ENCODE measurements around the gene RABL6. TPM values are rescaled to one million over a fixed set of nuclear protein-coding genes. Genes with fewer than 3 reads are reported as not detected.

Gene RABL6
- total RNA-seq, 1 donor: 64.8 TPM

- Histone ChIP-seq H3K36me3 (ENCODE audit: insufficient read depth, low read length) (peaks cover 15% of the 10 kb centered on the region), H3K9me3 (ENCODE audit: low read depth, low read length) (no peaks in the 10 kb centered on the region), H3K79me2 (ENCODE audit: insufficient read depth, low read length) (peaks cover 7% of the 10 kb centered on the region), H3K4me1 (ENCODE audit: insufficient read depth, low read length) (peaks cover 9% of the 10 kb centered on the region), H3K4me3 (ENCODE audit: insufficient read depth, low read length) (no peak overlapping the region), H3K4me2 (ENCODE audit: insufficient read depth, low read length) (no peak overlapping the region), H4K20me1 (ENCODE audit: insufficient read depth, low read length) (peaks cover 12% of the 10 kb centered on the region), H3K27ac (ENCODE audit: low read depth, low read length) (no peak overlapping the region), H3K27me3 (ENCODE audit: insufficient read depth, low read length) (no peaks in the 10 kb centered on the region), H2AFZ (ENCODE audit: low read length) (no peak overlapping the region)
- TF ChIP-seq CTCF (IDR thresholded peaks at IDR 0.05; ENCODE audit: extremely low read depth, low read depth, low read length): no peak
- peak; percentile 85 for DNase-seq (ENCODE audit: insufficient read length, low spot score, missing footprints)
Observed at GRCh38 chr9:136853596-136854112, 45.9 kb downstream of the RABL6 start.

DNA sequence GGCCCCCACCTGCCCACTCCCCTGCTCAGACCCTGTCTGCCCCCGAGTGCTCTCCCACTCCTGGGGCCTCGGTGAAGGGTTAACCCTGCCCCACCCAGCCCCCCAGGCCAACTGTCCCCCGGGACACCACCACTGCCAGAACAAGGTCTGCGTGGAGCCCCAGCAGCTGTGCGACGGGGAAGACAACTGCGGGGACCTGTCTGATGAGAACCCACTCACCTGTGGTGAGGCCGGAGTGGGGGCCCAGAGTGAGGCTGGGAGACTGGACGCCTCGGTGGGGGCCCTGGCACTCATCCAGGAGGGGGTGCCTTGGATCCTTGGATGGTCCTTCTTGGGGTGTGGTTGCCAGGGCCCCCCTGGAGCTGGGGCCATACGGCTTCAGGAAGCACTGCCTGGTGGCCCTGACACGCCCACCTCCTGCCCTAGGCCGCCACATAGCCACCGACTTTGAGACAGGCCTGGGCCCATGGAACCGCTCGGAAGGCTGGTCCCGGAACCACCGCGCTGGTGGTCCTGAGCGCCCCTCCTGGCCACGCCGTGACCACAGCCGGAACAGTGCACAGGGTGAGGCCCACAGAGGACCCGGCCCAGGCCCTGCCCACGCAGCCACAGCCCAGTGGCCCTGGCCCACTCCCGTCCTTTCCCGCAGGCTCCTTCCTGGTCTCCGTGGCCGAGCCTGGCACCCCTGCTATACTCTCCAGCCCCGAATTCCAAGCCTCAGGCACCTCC is 46.5 kb downstream of the RABL6 start:
- peaks cover 14% of the 10 kb centered on the region for H3K4me1 ChIP-seq (ENCODE audit: insufficient read depth, low read length)
- H3K27me3 ChIP-seq (ENCODE audit: insufficient read depth, low read length): no peaks in the 10 kb centered on the region
- H3K4me2 ChIP-seq (ENCODE audit: insufficient read depth, low read length): no peak overlapping the region
- no peak overlapping the region for H3K4me3 ChIP-seq (ENCODE audit: insufficient read depth, low read length)
- TF ChIP-seq CTCF (IDR thresholded peaks at IDR 0.05; ENCODE audit: extremely low read depth, low read depth, low read length): no peak
- no peak overlapping the region for H2AFZ ChIP-seq (ENCODE audit: low read length)
- peaks cover 14% of the 10 kb centered on the region for H4K20me1 ChIP-seq (ENCODE audit: insufficient read depth, low read length)
- no peak overlapping the region for H3K27ac ChIP-seq (ENCODE audit: low read depth, low read length)
- no peaks in the 10 kb centered on the region for H3K9me3 ChIP-seq (ENCODE audit: low read depth, low read length)
- peak; percentile 77 for DNase-seq (ENCODE audit: insufficient read length, low spot score, missing footprints)
- H3K36me3 ChIP-seq (ENCODE audit: insufficient read depth, low read length): peaks cover 15% of the 10 kb centered on the region
- H3K79me2 ChIP-seq (ENCODE audit: insufficient read depth, low read length): peaks cover 7% of the 10 kb centered on the region

DNA sequence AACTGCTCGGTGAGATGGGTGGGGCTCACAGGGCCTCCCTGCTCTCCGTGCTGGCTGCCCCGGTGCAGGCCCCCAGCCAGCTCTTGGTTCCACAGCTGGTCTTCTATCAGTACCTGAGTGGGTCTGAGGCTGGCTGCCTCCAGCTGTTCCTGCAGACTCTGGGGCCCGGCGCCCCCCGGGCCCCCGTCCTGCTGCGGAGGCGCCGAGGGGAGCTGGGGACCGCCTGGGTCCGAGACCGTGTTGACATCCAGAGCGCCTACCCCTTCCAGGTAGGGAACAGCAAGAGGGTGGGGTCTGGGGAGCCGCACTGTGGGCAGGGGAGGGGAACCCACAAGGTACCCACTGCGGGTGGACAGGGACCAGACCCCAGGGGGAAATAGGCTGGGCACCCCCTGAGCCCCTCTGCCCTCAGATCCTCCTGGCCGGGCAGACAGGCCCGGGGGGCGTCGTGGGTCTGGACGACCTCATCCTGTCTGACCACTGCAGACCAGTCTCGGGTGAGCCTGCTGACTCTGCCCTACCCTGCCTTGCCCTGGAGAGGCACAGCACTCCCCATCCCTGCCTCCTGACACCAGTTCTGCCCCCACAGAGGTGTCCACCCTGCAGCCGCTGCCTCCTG is 47.2 kb downstream of the RABL6 start:
- TF ChIP-seq CTCF (IDR thresholded peaks at IDR 0.05; ENCODE audit: extremely low read depth, low read depth, low read length): no peak
- DNase-seq (ENCODE audit: insufficient read length, low spot score, missing footprints): peak; percentile 67
- H3K4me3 ChIP-seq (ENCODE audit: insufficient read depth, low read length): no peak overlapping the region
- peaks cover 15% of the 10 kb centered on the region for H3K36me3 ChIP-seq (ENCODE audit: insufficient read depth, low read length)
- H3K27me3 ChIP-seq (ENCODE audit: insufficient read depth, low read length): no peaks in the 10 kb centered on the region
- H3K9me3 ChIP-seq (ENCODE audit: low read depth, low read length): no peaks in the 10 kb centered on the region
- peaks cover 16% of the 10 kb centered on the region for H3K4me1 ChIP-seq (ENCODE audit: insufficient read depth, low read length)
- H2AFZ ChIP-seq (ENCODE audit: low read length): no peak overlapping the region
- H4K20me1 ChIP-seq (ENCODE audit: insufficient read depth, low read length): peaks cover 18% of the 10 kb centered on the region
- H3K79me2 ChIP-seq (ENCODE audit: insufficient read depth, low read length): peaks cover 3% of the 10 kb centered on the region
- no peak overlapping the region for H3K4me2 ChIP-seq (ENCODE audit: insufficient read depth, low read length)
- H3K27ac ChIP-seq (ENCODE audit: low read depth, low read length): no peak overlapping the region

GRCh38 chr9:136855461-136856078 is 47.8 kb downstream of the RABL6 start:
- Histone ChIP-seq H4K20me1 (ENCODE audit: insufficient read depth, low read length) (peaks cover 12% of the 10 kb centered on the region), H3K27me3 (ENCODE audit: insufficient read depth, low read length) (no peaks in the 10 kb centered on the region), H3K79me2 (ENCODE audit: insufficient read depth, low read length) (no peaks in the 10 kb centered on the region), H3K4me1 (ENCODE audit: insufficient read depth, low read length) (peaks cover 11% of the 10 kb centered on the region), H3K9me3 (ENCODE audit: low read depth, low read length) (no peaks in the 10 kb centered on the region), H3K36me3 (ENCODE audit: insufficient read depth, low read length) (peaks cover 11% of the 10 kb centered on the region), H2AFZ (ENCODE audit: low read length) (no peak overlapping the region), H3K4me3 (ENCODE audit: insufficient read depth, low read length) (no peak overlapping the region), H3K4me2 (ENCODE audit: insufficient read depth, low read length) (no peak overlapping the region), H3K27ac (ENCODE audit: low read depth, low read length) (no peak overlapping the region)
- no peak for TF ChIP-seq CTCF (IDR thresholded peaks at IDR 0.05; ENCODE audit: extremely low read depth, low read depth, low read length)
- DNase-seq (ENCODE audit: insufficient read length, low spot score, missing footprints): peak; percentile 80
